ENCODE measurements around the gene CDC37.

Gene CDC37

DNA sequence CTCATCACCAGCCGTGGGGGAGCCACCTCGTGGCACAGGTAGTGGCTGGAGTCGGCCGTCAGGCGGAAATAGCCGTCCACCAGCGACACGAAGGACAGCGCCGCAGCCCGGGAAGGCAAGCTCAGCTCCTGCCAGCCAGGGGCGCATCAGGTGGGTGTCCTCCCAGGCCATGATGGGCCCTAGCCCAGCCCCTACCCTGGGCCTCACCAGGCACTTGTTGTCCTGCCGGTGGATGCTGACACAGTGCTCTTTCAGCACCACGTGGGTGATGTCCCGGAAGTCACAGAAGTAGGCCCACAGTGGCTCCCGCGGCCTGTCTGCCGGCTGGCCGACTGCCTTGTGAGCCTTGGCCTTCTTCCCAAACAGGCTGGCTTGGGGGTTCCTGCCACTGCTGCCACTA lies 38.7 kb downstream of the CDC37 start:
- TF ChIP-seq TOX (CRISPR knock-in tag; IDR thresholded peaks at IDR 0.05; ENCODE audit: borderline replicate concordance), result no peak
- no peak for TF ChIP-seq ISL1 (CRISPR knock-in tag; IDR thresholded peaks at IDR 0.05)
- no peak for TF ChIP-seq OSR1 (CRISPR knock-in tag; IDR thresholded peaks at IDR 0.05)
- no peak for TF ChIP-seq PPARA (CRISPR knock-in tag; IDR thresholded peaks at IDR 0.05; ENCODE audit: borderline replicate concordance)
- TF ChIP-seq BACH2 (CRISPR knock-in tag; IDR thresholded peaks at IDR 0.05; ENCODE audit: borderline replicate concordance), result no peak
- no peak for TF ChIP-seq CSDC2 (CRISPR knock-in tag; IDR thresholded peaks at IDR 0.05)
- TF ChIP-seq ZNF70 (CRISPR knock-in tag; IDR thresholded peaks at IDR 0.05), result no peak
- TF ChIP-seq RARB (CRISPR knock-in tag; IDR thresholded peaks at IDR 0.05), result no peak
- no peak for TF ChIP-seq ZNF8 (CRISPR knock-in tag; IDR thresholded peaks at IDR 0.05)
- no peak for TF ChIP-seq ZC3H10 (CRISPR knock-in tag; IDR thresholded peaks at IDR 0.05)
- TF ChIP-seq POU6F1 (CRISPR knock-in tag; IDR thresholded peaks at IDR 0.05; ENCODE audit: borderline replicate concordance, low read depth), result no peak
- TF ChIP-seq, protein P1, sequence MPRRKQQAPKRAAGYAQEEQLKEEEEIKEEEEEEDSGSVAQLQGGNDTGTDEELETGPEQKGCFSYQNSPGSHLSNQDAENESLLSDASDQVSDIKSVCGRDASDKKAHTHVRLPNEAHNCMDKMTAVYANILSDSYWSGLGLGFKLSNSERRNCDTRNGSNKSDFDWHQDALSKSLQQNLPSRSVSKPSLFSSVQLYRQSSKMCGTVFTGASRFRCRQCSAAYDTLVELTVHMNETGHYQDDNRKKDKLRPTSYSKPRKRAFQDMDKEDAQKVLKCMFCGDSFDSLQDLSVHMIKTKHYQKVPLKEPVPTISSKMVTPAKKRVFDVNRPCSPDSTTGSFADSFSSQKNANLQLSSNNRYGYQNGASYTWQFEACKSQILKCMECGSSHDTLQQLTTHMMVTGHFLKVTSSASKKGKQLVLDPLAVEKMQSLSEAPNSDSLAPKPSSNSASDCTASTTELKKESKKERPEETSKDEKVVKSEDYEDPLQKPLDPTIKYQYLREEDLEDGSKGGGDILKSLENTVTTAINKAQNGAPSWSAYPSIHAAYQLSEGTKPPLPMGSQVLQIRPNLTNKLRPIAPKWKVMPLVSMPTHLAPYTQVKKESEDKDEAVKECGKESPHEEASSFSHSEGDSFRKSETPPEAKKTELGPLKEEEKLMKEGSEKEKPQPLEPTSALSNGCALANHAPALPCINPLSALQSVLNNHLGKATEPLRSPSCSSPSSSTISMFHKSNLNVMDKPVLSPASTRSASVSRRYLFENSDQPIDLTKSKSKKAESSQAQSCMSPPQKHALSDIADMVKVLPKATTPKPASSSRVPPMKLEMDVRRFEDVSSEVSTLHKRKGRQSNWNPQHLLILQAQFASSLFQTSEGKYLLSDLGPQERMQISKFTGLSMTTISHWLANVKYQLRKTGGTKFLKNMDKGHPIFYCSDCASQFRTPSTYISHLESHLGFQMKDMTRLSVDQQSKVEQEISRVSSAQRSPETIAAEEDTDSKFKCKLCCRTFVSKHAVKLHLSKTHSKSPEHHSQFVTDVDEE (CRISPR knock-in tag; IDR thresholded peaks at IDR 0.05), result no peak
- TF ChIP-seq SNAI2 (CRISPR knock-in tag; IDR thresholded peaks at IDR 0.05), result no peak
- TF ChIP-seq ESRRG (CRISPR knock-in tag; IDR thresholded peaks at IDR 0.05), result no peak
- no peak for TF ChIP-seq ZFP3 (CRISPR knock-in tag; IDR thresholded peaks at IDR 0.05)
- TF ChIP-seq, protein P2, sequence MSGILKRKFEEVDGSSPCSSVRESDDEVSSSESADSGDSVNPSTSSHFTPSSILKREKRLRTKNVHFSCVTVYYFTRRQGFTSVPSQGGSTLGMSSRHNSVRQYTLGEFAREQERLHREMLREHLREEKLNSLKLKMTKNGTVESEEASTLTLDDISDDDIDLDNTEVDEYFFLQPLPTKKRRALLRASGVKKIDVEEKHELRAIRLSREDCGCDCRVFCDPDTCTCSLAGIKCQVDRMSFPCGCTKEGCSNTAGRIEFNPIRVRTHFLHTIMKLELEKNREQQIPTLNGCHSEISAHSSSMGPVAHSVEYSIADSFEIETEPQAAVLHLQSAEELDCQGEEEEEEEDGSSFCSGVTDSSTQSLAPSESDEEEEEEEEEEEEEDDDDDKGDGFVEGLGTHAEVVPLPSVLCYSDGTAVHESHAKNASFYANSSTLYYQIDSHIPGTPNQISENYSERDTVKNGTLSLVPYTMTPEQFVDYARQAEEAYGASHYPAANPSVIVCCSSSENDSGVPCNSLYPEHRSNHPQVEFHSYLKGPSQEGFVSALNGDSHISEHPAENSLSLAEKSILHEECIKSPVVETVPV (CRISPR knock-in tag; IDR thresholded peaks at IDR 0.05), result no peak
- ATAC-seq, result no peak

- ATAC-seq, result no peak
- TF ChIP-seq, protein P1 (CRISPR knock-in tag; IDR thresholded peaks at IDR 0.05), result no peak
- TF ChIP-seq ZFP30 (CRISPR knock-in tag; IDR thresholded peaks at IDR 0.05) (no peak), TOX (CRISPR knock-in tag; IDR thresholded peaks at IDR 0.05; ENCODE audit: borderline replicate concordance) (no peak), ZC3H10 (CRISPR knock-in tag; IDR thresholded peaks at IDR 0.05) (no peak), PPARA (CRISPR knock-in tag; IDR thresholded peaks at IDR 0.05; ENCODE audit: borderline replicate concordance) (no peak), TCF4 (CRISPR knock-in tag; IDR thresholded peaks at IDR 0.05; ENCODE audit: borderline replicate concordance) (no peak), ZNF8 (CRISPR knock-in tag; IDR thresholded peaks at IDR 0.05) (no peak)
These were observed 39.5 kb downstream of the CDC37 start for GRCh38 chr19:10363789-10364281.

DNA sequence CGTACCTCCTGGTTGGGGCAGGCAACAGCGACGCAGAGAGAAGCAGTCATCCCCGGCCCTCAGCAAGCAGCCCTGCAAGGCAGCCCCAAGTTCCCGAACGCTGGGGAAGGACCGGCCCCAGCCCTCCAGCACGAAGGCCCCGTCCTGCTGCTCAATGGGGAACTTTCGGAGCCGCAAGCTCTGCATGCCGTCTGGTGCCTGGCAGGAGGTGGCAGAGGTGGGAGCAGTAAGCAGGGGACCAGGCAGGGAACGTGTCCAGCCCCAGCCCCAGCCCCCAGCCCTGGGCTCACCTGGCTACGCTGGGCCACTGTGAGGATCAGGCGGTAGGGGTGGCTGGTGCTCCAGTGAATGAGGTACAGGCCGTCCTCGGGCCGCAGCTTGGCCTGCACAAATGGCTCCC lies 41.1 kb downstream of the CDC37 start:
- no peak for ATAC-seq
- TF ChIP-seq, protein P3, sequence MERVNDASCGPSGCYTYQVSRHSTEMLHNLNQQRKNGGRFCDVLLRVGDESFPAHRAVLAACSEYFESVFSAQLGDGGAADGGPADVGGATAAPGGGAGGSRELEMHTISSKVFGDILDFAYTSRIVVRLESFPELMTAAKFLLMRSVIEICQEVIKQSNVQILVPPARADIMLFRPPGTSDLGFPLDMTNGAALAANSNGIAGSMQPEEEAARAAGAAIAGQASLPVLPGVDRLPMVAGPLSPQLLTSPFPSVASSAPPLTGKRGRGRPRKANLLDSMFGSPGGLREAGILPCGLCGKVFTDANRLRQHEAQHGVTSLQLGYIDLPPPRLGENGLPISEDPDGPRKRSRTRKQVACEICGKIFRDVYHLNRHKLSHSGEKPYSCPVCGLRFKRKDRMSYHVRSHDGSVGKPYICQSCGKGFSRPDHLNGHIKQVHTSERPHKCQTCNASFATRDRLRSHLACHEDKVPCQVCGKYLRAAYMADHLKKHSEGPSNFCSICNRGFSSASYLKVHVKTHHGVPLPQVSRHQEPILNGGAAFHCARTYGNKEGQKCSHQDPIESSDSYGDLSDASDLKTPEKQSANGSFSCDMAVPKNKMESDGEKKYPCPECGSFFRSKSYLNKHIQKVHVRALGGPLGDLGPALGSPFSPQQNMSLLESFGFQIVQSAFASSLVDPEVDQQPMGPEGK (CRISPR knock-in tag; IDR thresholded peaks at IDR 0.05; ENCODE audit: borderline replicate concordance), result no peak
- TF ChIP-seq RARB (CRISPR knock-in tag; IDR thresholded peaks at IDR 0.05) (no peak), ZNF8 (CRISPR knock-in tag; IDR thresholded peaks at IDR 0.05) (no peak), ARNTL (CRISPR knock-in tag; IDR thresholded peaks at IDR 0.05; ENCODE audit: borderline replicate concordance, low read depth) (no peak), BACH2 (CRISPR knock-in tag; IDR thresholded peaks at IDR 0.05; ENCODE audit: borderline replicate concordance) (no peak), ZNF70 (CRISPR knock-in tag; IDR thresholded peaks at IDR 0.05) (no peak), ZFP3 (CRISPR knock-in tag; IDR thresholded peaks at IDR 0.05) (no peak), SNAI2 (CRISPR knock-in tag; IDR thresholded peaks at IDR 0.05) (no peak), ISL1 (CRISPR knock-in tag; IDR thresholded peaks at IDR 0.05) (no peak), CREB5 (CRISPR knock-in tag; IDR thresholded peaks at IDR 0.05; ENCODE audit: low read depth) (no peak), ZNF565 (CRISPR knock-in tag; conservative IDR thresholded peaks at IDR 0.05; ENCODE audit: low read depth) (no peak)
- TF ChIP-seq, protein P2 (CRISPR knock-in tag; IDR thresholded peaks at IDR 0.05), result no peak
